Epithelial cell of prostate (primary cell): Measurements from ENCODE around the gene FHOD3.

Source experiments
- DNase-seq: peaks from one replicate; pipeline ENCODE4 v3.0.0-alpha.2; 2011; ENCODE audit warnings: low read depth, low spot score
- H3K27ac ChIP-seq: fragments of 450-650 bp; 2 replicates; pipeline ENCODE4 v1.5.1; 2017; ENCODE audit warnings: mild to moderate bottlenecking

FHOD3 gene

GRCh38 chr18:36316246-36316645, 18.7 kb downstream of the FHOD3 start:
- peak overlapping the region; percentile 79 for H3K27ac ChIP-seq
- DNase-seq, result no peak

GRCh38 chr18:36321658-36322407, 24.3 kb downstream of the FHOD3 start:
- DNase-seq, result no peak
- H3K27ac ChIP-seq, result no peak overlapping the region

- H3K27ac ChIP-seq, result no peak overlapping the region
- no peak for DNase-seq
These were observed 24.9 kb downstream of the FHOD3 start for GRCh38 chr18:36322408-36322728.

- H3K27ac ChIP-seq, result no peak overlapping the region
- no peak for DNase-seq
These were observed 25.2 kb downstream of the FHOD3 start for GRCh38 chr18:36322734-36323133.

GRCh38 chr18:36323421-36323820, 25.9 kb downstream of the FHOD3 start:
- no peak for DNase-seq
- H3K27ac ChIP-seq, result no peak overlapping the region

GRCh38 chr18:36325846-36326245, 28.3 kb downstream of the FHOD3 start:
- H3K27ac ChIP-seq, result no peak overlapping the region

GRCh38 chr18:36326771-36327170, 29.3 kb downstream of the FHOD3 start:
- no peak overlapping the region for H3K27ac ChIP-seq
- DNase-seq, result no peak

More at GRCh38 chr18:36325846-36326245, 28.3 kb downstream of the FHOD3 start:
- DNase-seq, result no peak

GRCh38 chr18:36327352-36328316, 30.1 kb downstream of the FHOD3 start:
- no peak overlapping the region for H3K27ac ChIP-seq
- DNase-seq, result no peak

GRCh38 chr18:36328385-36328858, 30.9 kb downstream of the FHOD3 start:
- no peak overlapping the region for H3K27ac ChIP-seq
- DNase-seq, result no peak

GRCh38 chr18:36328916-36329315, 31.4 kb downstream of the FHOD3 start:
- no peak for DNase-seq
- H3K27ac ChIP-seq, result no peak overlapping the region

GRCh38 chr18:36329684-36330434, 32.3 kb downstream of the FHOD3 start:
- H3K27ac ChIP-seq, result no peak overlapping the region
- DNase-seq, result no peak

- no peak overlapping the region for H3K27ac ChIP-seq
- no peak for DNase-seq
These were observed 33.0 kb downstream of the FHOD3 start for GRCh38 chr18:36330435-36331052.

GRCh38 chr18:36331521-36331971, 34.0 kb downstream of the FHOD3 start:
- DNase-seq, result no peak
- no peak overlapping the region for H3K27ac ChIP-seq

- no peak overlapping the region for H3K27ac ChIP-seq
- no peak for DNase-seq
These were observed 35.9 kb downstream of the FHOD3 start for GRCh38 chr18:36333414-36333813.

- no peak overlapping the region for H3K27ac ChIP-seq
- DNase-seq, result no peak
These were observed 37.3 kb downstream of the FHOD3 start for GRCh38 chr18:36334798-36335197.

GRCh38 chr18:36335476-36336279, 38.2 kb downstream of the FHOD3 start:
- DNase-seq, result no peak
- no peak overlapping the region for H3K27ac ChIP-seq

- DNase-seq, result no peak
- no peak overlapping the region for H3K27ac ChIP-seq
These were observed 40.3 kb downstream of the FHOD3 start for GRCh38 chr18:36337679-36338402.

GRCh38 chr18:36338403-36338933, 41.0 kb downstream of the FHOD3 start:
- DNase-seq, result no peak
- H3K27ac ChIP-seq, result no peak overlapping the region
